ENCODE results near the gene GNB1L.

- TF ChIP-seq RARB (CRISPR knock-in tag; IDR thresholded peaks at IDR 0.05) = no peak
- TF ChIP-seq CREB5 (CRISPR knock-in tag; IDR thresholded peaks at IDR 0.05; ENCODE audit: low read depth) = no peak
- no peak for TF ChIP-seq POU6F1 (CRISPR knock-in tag; IDR thresholded peaks at IDR 0.05; ENCODE audit: borderline replicate concordance, low read depth)
- no peak for TF ChIP-seq ZNF8 (CRISPR knock-in tag; IDR thresholded peaks at IDR 0.05)
- TF ChIP-seq ESRRG (CRISPR knock-in tag; IDR thresholded peaks at IDR 0.05) = no peak
- no peak for TF ChIP-seq ZNF565 (CRISPR knock-in tag; conservative IDR thresholded peaks at IDR 0.05; ENCODE audit: low read depth)
- TF ChIP-seq OSR1 (CRISPR knock-in tag; IDR thresholded peaks at IDR 0.05) = no peak
- TF ChIP-seq ZFP30 (CRISPR knock-in tag; IDR thresholded peaks at IDR 0.05) = no peak
- TF ChIP-seq PATZ1 (CRISPR knock-in tag; IDR thresholded peaks at IDR 0.05; ENCODE audit: borderline replicate concordance) = no peak
- no peak for TF ChIP-seq CSRNP3 (CRISPR knock-in tag; IDR thresholded peaks at IDR 0.05)
- no peak for TF ChIP-seq ISL1 (CRISPR knock-in tag; IDR thresholded peaks at IDR 0.05)
Observed at GRCh38 chr22:19800306-19800705, 54.4 kb downstream of the GNB1L start.

Data from SK-N-SH treated with all-trans-retinoic acid at 6 μM for 48 hours (cell line).